KOPT-K1 (cell line): Measurements from ENCODE around the gene RWDD4.

ENCODE experiments used
- H3K27ac ChIP-seq: fragments of 200-600 bp; sonication (generic); 2 replicates; pipeline ENCODE4 v1.5.1; 2016; ENCODE audit warnings: antibody characterized with exemption, mild to moderate bottlenecking, low read depth, low read length; ENCODE audit not compliant: poor library complexity, severe bottlenecking
- H3K36me3 ChIP-seq: fragments of 200-600 bp; sonication (generic); 2 replicates; pipeline ENCODE4 v1.5.1; 2017; ENCODE audit warnings: antibody characterized with exemption, mild to moderate bottlenecking, low read length, moderate library complexity; ENCODE audit not compliant: insufficient read depth
- H3K9me3 ChIP-seq: fragments of 200-600 bp; sonication (generic); 2 replicates; pipeline ENCODE4 v1.5.1; 2017; ENCODE audit warnings: antibody characterized with exemption, low read length, mild to moderate bottlenecking; ENCODE audit not compliant: insufficient read depth, poor library complexity, severe bottlenecking

Gene RWDD4

GRCh38 chr4:183659029-183659871 lies at the start of gene RWDD4, which contains the start of gene TRAPPC11:
Gene RWDD4, minus strand, starts transcription at chr4:183659185. Its CDS starts 233 bp downstream, at chr4:183658952.
Gene TRAPPC11, plus strand, starts transcription at chr4:183659293. Its CDS starts 4,575 bp downstream, at chr4:183663868.
- Histone ChIP-seq H3K36me3 (peaks cover 25% of the 10 kb centered on the region), H3K27ac (peak within 1 kb of the TSS; percentile 78), H3K9me3 (no peaks in the 10 kb centered on the region)

GRCh38 chr4:183702492-183702891 lies 43.5 kb upstream of the RWDD4 start:
- Histone ChIP-seq H3K9me3 (no peaks in the 10 kb centered on the region), H3K36me3 (peaks cover 96% of the 10 kb centered on the region), H3K27ac (no peak overlapping the region)

GRCh38 chr4:183700407-183700806 lies 41.4 kb upstream of the RWDD4 start:
- H3K27ac ChIP-seq, result no peak overlapping the region
- no peaks in the 10 kb centered on the region for H3K9me3 ChIP-seq
- H3K36me3 ChIP-seq, result peaks cover 96% of the 10 kb centered on the region

GRCh38 chr4:183698909-183699308 lies 39.9 kb upstream of the RWDD4 start:
- Histone ChIP-seq H3K9me3 (no peaks in the 10 kb centered on the region), H3K36me3 (peaks cover 98% of the 10 kb centered on the region), H3K27ac (no peak overlapping the region)

GRCh38 chr4:183691897-183692296 lies 32.9 kb upstream of the RWDD4 start:
- Histone ChIP-seq H3K27ac (no peak overlapping the region), H3K36me3 (peaks cover 82% of the 10 kb centered on the region), H3K9me3 (no peaks in the 10 kb centered on the region)

- no peaks in the 10 kb centered on the region for H3K9me3 ChIP-seq
- no peak overlapping the region for H3K27ac ChIP-seq
- H3K36me3 ChIP-seq, result peaks cover 82% of the 10 kb centered on the region
These were observed 32.0 kb upstream of the RWDD4 start for GRCh38 chr4:183691006-183691405.

- Histone ChIP-seq H3K27ac (no peak overlapping the region), H3K36me3 (peaks cover 84% of the 10 kb centered on the region), H3K9me3 (no peaks in the 10 kb centered on the region)
These were observed 29.2 kb upstream of the RWDD4 start for GRCh38 chr4:183688216-183688615.

- Histone ChIP-seq H3K36me3 (peaks cover 78% of the 10 kb centered on the region), H3K9me3 (no peaks in the 10 kb centered on the region), H3K27ac (no peak overlapping the region)
These were observed 27.5 kb upstream of the RWDD4 start for GRCh38 chr4:183686461-183686860.

GRCh38 chr4:183681119-183681518 lies 22.1 kb upstream of the RWDD4 start:
- Histone ChIP-seq H3K36me3 (peaks cover 82% of the 10 kb centered on the region), H3K9me3 (no peaks in the 10 kb centered on the region), H3K27ac (no peak overlapping the region)

- H3K36me3 ChIP-seq, result peaks cover 82% of the 10 kb centered on the region
- no peaks in the 10 kb centered on the region for H3K9me3 ChIP-seq
- no peak overlapping the region for H3K27ac ChIP-seq
These were observed 16.6 kb upstream of the RWDD4 start for GRCh38 chr4:183675625-183676024.

GRCh38 chr4:183674153-183674552 lies 15.2 kb upstream of the RWDD4 start:
- no peak overlapping the region for H3K27ac ChIP-seq
- H3K9me3 ChIP-seq, result no peaks in the 10 kb centered on the region
- H3K36me3 ChIP-seq, result peaks cover 82% of the 10 kb centered on the region

GRCh38 chr4:183670960-183671555 lies 12.1 kb upstream of the RWDD4 start:
- Histone ChIP-seq H3K27ac (no peak overlapping the region), H3K9me3 (no peaks in the 10 kb centered on the region), H3K36me3 (peaks cover 85% of the 10 kb centered on the region)

GRCh38 chr4:183670251-183670650 lies 11.3 kb upstream of the RWDD4 start:
- H3K27ac ChIP-seq, result no peak overlapping the region
- H3K36me3 ChIP-seq, result peaks cover 90% of the 10 kb centered on the region
- no peaks in the 10 kb centered on the region for H3K9me3 ChIP-seq

GRCh38 chr4:183666088-183666487 lies 7.1 kb upstream of the RWDD4 start:
- Histone ChIP-seq H3K27ac (no peak overlapping the region), H3K36me3 (peaks cover 73% of the 10 kb centered on the region), H3K9me3 (no peaks in the 10 kb centered on the region)

- Histone ChIP-seq H3K27ac (peak overlapping the region; percentile 78), H3K36me3 (peaks cover 25% of the 10 kb centered on the region), H3K9me3 (no peaks in the 10 kb centered on the region)
These were observed 872 bp upstream of the RWDD4 start for GRCh38 chr4:183659872-183660242.
